HEK293T (cell line): ENCODE measurements around the gene RANGAP1.
A peak's percentile ranks its signal among the peaks of the same experiment; 100 is the strongest.

Experiments used
- CTCF ChIA-PET: fragments of 350-600 bp; formaldehyde crosslinking; extraction: SDS; loops from one replicate; lab custom pipeline; 2021; ENCODE audit warnings: antibody characterized with exemption, inconsistent platforms; lab: Yijun Ruan, JAX
- POLR2A ChIA-PET: fragments of 350-600 bp; formaldehyde crosslinking; extraction: SDS; loops from one replicate; lab custom pipeline; 2020; ENCODE audit warnings: antibody characterized with exemption, inconsistent platforms; lab: Yijun Ruan, JAX
- DNase-seq: peaks from one replicate; pipeline ENCODE4 v3.0.0; 2012; ENCODE audit warnings: mixed read lengths; ENCODE audit errors: extremely low spot score
- ARNT ChIP-seq: fragments of 450-650 bp; IDR thresholded peaks from 2 replicates; pipeline ENCODE4 v1.6.1; 2017; ENCODE audit warnings: mild to moderate bottlenecking
- BHLHE40 ChIP-seq: fragments of 450-650 bp; IDR thresholded peaks from 2 replicates; pipeline ENCODE4 v1.6.1; 2016; ENCODE audit warnings: mild to moderate bottlenecking, moderate library complexity, borderline replicate concordance
- CTBP1 ChIP-seq: fragments of 450-650 bp; IDR thresholded peaks from 2 replicates; pipeline ENCODE4 v1.6.1; 2016; ENCODE audit warnings: borderline replicate concordance
- ELF4 ChIP-seq: fragments of 450-650 bp; IDR thresholded peaks from 2 replicates; pipeline ENCODE4 v1.6.1; 2017; ENCODE audit warnings: antibody characterized with exemption
- FOXA1 ChIP-seq: fragments of 450-650 bp; IDR thresholded peaks from 2 replicates; pipeline ENCODE4 v1.6.1; 2016; ENCODE audit warnings: mild to moderate bottlenecking
- FOXK2 ChIP-seq: fragments of 450-650 bp; IDR thresholded peaks from 2 replicates; pipeline ENCODE4 v1.6.1; 2016; ENCODE audit warnings: mild to moderate bottlenecking
- FOXM1 ChIP-seq: fragments of 450-650 bp; IDR thresholded peaks from 2 replicates; pipeline ENCODE4 v1.6.1; 2017; ENCODE audit warnings: mild to moderate bottlenecking, borderline replicate concordance
- HDGF ChIP-seq: fragments of 450-650 bp; IDR thresholded peaks from 2 replicates; pipeline ENCODE4 v1.6.1; 2017; ENCODE audit warnings: antibody characterized with exemption, borderline replicate concordance
- L3MBTL2 ChIP-seq: fragments of 450-650 bp; conservative IDR thresholded peaks from 2 replicates; pipeline ENCODE4 v1.6.1; 2016; ENCODE audit warnings: mild to moderate bottlenecking
- LEF1 ChIP-seq: fragments of 450-650 bp; IDR thresholded peaks from 2 replicates; pipeline ENCODE4 v1.6.1; 2017; ENCODE audit warnings: mild to moderate bottlenecking, borderline replicate concordance
- NFRKB ChIP-seq: fragments of 450-650 bp; IDR thresholded peaks from 2 replicates; pipeline ENCODE4 v1.6.1; 2016; ENCODE audit warnings: mild to moderate bottlenecking, moderate library complexity
- PKNOX1 ChIP-seq: fragments of 450-650 bp; IDR thresholded peaks from 2 replicates; pipeline ENCODE4 v1.6.1; 2016
- SP1 ChIP-seq: fragments of 450-650 bp; IDR thresholded peaks from 2 replicates; pipeline ENCODE4 v1.6.1; 2017
- SUZ12 ChIP-seq: fragments of 450-650 bp; IDR thresholded peaks from 2 replicates; pipeline ENCODE4 v1.6.1; 2016; ENCODE audit warnings: mild to moderate bottlenecking
- TARDBP ChIP-seq: fragments of 450-650 bp; IDR thresholded peaks from 2 replicates; pipeline ENCODE4 v1.6.1; 2016
- ZNF384 ChIP-seq: fragments of 450-650 bp; IDR thresholded peaks from 2 replicates; pipeline ENCODE4 v1.6.1; 2016

RANGAP1 gene

GRCh38 chr22:41286639-41287091 lies 678 bp upstream of the RANGAP1 start:
- ChIA-PET CTCF (interaction anchor here (0.5 to 0.9 kb wide), 4 partner anchors 10 to 95 kb away, joined by 3 read pairs; partner anchors contain the start of gene TEF), POLR2A (interaction anchor here (0.7 to 5.3 kb wide), 12 partner anchors 11 to 162 kb away, joined by 3 to 34 read pairs (median 6); partner anchors contain the start of genes TEF and ZC3H7B)
- DNase-seq, result no peak
- TF ChIP-seq ZNF384 (no peak), SUZ12 (no peak), FOXK2 (0 out of 2 replicates have a peak, but pooled peaks have one; percentile 46)

DNA sequence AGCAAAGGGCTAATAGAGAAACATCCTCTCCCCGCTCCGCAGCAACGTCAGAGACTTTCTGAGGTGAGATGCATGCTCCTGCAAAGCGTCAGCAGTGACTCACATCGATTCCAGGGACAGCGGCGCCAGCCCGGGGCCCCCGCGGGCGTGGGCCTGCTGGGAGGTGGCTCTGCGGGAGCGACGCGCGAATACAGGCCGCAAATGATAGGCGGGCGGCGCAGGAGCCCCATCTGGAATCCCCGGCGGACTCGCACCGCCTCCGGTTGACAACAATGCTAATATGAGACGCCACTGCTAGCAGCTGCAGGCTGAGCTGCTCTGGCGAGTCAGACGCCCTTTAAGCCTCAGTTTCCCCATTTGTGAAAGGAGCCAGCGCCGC lies 557 bp downstream of the RANGAP1 start:
- POLR2A ChIA-PET, result interaction anchor here (0.9 to 5.3 kb wide), 10 partner anchors 13 to 264 kb away, joined by 3 to 34 read pairs (median 5); partner anchors contain the start of genes TEF and ZC3H7B
- CTCF ChIA-PET, result no interaction called here
- peak; percentile 62 for DNase-seq
- TF ChIP-seq L3MBTL2 (no peak), FOXK2 (no peak), ZNF384 (no peak), CTBP1 (no peak), SP1 (no peak), FOXM1 (no peak), NFRKB (no peak), BHLHE40 (no peak)

DNA sequence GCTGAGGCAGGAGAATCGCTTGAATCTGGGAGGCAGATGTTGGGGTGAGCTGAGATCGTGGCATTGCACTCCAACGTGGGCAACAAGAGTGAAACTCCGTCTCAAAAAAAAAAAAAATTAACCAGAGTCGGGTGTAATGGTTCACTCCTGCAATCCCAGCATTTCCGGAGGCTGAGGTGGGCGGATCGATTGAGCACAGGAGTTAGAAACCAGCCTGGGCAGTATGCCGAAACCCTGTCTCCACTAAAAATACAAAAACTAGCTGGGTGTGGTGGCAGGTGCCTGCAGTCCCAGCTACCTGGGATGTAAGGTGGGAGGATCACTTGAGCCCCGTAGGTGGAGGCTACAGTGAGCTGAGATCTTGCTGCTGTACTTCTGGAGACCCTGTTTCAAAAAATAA lies 1.5 kb downstream of the RANGAP1 start:
- ChIA-PET CTCF (interaction anchor here (0.6 kb wide), 1 partner anchor 235 kb away, joined by 5 read pairs; no protein-coding TSS in a partner anchor), POLR2A (interaction anchor here (5.3 kb wide), 1 partner anchor 96 kb away, joined by 34 read pairs; the partner anchor contains the start of gene TEF)
- no peak for DNase-seq
- TF ChIP-seq SUZ12 (no peak), FOXK2 (no peak), LEF1 (no peak), NFRKB (no peak), CTBP1 (no peak), ELF4 (no peak), L3MBTL2 (no peak), SP1 (no peak), ZNF384 (no peak), TARDBP (no peak), FOXM1 (no peak), HDGF (no peak), BHLHE40 (no peak), FOXA1 (no peak)

- DNase-seq, result no peak
- ChIA-PET CTCF (no interaction called here), POLR2A (interaction anchor here (1.3 kb wide), 1 partner anchor 166 kb away, joined by 3 read pairs; the partner anchor contains the start of gene TOB2)
- no peak for TF ChIP-seq NFRKB
- no peak for TF ChIP-seq ARNT
- TF ChIP-seq SP1, result no peak
- no peak for TF ChIP-seq CTBP1
- TF ChIP-seq FOXK2, result no peak
- TF ChIP-seq FOXA1, result no peak
- TF ChIP-seq ELF4, result no peak
- no peak for TF ChIP-seq L3MBTL2
- TF ChIP-seq FOXM1, result no peak
- no peak for TF ChIP-seq TARDBP
- no peak for TF ChIP-seq PKNOX1
Observed at GRCh38 chr22:41280854-41281253, 5.1 kb downstream of the RANGAP1 start.

GRCh38 chr22:41280065-41280464 lies 5.9 kb downstream of the RANGAP1 start:
- ChIA-PET POLR2A (no interaction called here), CTCF (no interaction called here)
- DNase-seq, result no peak
- TF ChIP-seq FOXM1 (no peak), SUZ12 (no peak), FOXA1 (no peak), PKNOX1 (no peak), TARDBP (no peak), FOXK2 (no peak), LEF1 (no peak)

DNA sequence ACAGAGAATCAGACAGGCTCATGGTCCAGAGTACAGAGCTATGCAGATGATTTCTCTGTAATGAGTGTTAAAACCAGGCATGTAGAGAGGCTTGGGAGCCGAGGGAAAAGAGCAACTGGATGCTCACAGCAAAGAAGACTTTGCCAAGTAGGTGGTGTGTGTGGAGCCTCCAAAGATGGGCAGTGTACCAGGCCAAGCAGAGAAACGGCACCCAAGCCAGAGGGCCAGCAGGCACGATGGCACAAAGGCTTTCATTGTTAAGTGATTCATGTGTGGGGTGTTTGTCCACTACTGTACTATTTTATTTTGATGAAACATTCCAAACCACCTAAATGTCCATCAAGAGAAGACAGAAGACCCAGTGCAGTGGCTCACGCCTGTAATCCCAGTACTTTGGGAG lies 11.1 kb downstream of the RANGAP1 start:
- ChIA-PET CTCF (interaction anchor here (0.5 to 1.1 kb wide), 2 partner anchors 12 to 18 kb away, joined by 3 read pairs; no protein-coding TSS in a partner anchor), POLR2A (interaction anchor here (0.5 to 1.3 kb wide), 2 partner anchors 12 to 264 kb away, joined by 3 to 4 read pairs; partner anchors contain the start of gene RANGAP1)
- TF ChIP-seq SP1, result no peak
- no peak for TF ChIP-seq SUZ12
- no peak for TF ChIP-seq FOXA1
- no peak for TF ChIP-seq NFRKB
- no peak for TF ChIP-seq CTBP1
- no peak for TF ChIP-seq ZNF384
- no peak for TF ChIP-seq HDGF
- TF ChIP-seq BHLHE40, result no peak
- TF ChIP-seq PKNOX1, result no peak
- no peak for TF ChIP-seq LEF1
- DNase-seq, result no peak
